Activated T-cell treated with anti-CD3 and anti-CD28 coated beads, Interleukin-2, amount 50 U/mL, for 1 hour (primary cell): ENCODE data around the gene RGL4.

Experiments
- DNase-seq: peaks from one replicate; pipeline ENCODE4 v3.0.0-alpha.2; 2020

The RGL4 gene

GRCh38 chr22:23745791-23746190, 55.0 kb downstream of the RGL4 start:
- no peak for DNase-seq
